Measurements from ENCODE around the gene S100A3. TPM values are rescaled to one million over a fixed set of nuclear protein-coding genes. Genes with fewer than 3 reads are reported as not detected.

S100A3 gene
- polyA plus RNA-seq, 3 donors, result 0.31 to 0.54 TPM; not detected in 1

DNA sequence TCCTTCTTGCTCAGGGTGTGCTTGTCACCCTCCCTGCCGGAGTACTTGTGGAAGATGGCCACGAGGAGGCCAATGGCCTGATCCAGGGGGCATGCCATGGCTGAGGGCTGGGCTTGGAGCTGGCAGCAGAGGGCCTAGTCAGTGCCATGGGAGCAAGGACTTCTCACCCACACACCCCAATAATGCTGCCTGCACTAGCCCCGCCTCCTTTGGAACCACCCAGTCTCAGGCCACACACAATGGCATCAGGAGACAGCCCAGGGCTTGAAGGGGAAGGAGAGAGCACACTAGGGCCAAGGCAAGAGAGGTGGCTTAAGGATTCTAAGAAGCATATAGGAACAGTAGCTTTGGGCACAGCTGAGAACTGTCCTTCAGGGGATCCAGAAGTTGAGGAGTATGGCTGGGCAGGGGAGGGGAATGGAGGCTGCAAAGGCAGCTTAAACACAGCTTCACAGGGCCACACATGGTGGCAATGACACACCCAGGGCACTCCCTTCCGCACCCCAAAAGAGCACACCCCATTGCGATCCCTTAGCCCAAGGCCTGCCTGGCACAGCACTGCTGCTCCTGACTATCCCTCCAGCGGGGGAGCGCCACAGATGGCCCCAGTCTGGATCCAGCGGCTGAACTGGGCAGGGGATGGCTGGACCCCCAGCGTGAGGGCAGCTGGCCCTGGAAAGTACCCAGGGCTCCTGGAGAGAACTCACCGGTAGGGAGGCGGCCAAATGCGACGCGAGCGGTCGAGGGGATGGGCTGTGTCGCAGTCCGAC is 13.6 kb downstream of the S100A3 start, which contains the start of gene S100A6:
Gene S100A6 (minus strand): TSS at position 750 of the 770 bp plus-strand sequence. CDS start 652 bp downstream, at position 98.
- peaks cover 0 to 2% (median 0%) of the 10 kb centered on the region in 3 donors for H3K27me3 Mint-ChIP-seq (ENCODE audit: low read depth in 3 of 3)
- DNase-seq, result peak; percentile 63 to 66 (median 66)
- intact Hi-C loops (cut with micrococcal nuclease), result no loop called here
- peaks cover 75% of the 10 kb centered on the region for H3K4me1 Mint-ChIP-seq
- Histone ChIP-seq H2AFZ (ENCODE audit: insufficient read depth, low read depth, low read length, poor library complexity, severe bottlenecking) (peak within 1 kb of the TSS; percentile 40), H3K4me3 (replicated peaks in 1 of 3; ENCODE audit: low read depth in 2 of 3, low read length in 3 of 3) (peak within 1 kb of the TSS; percentile 70 to 91 (median 84)), H4K20me1 (ENCODE audit: insufficient read depth, low read length) (peaks cover 30% of the 10 kb centered on the region), H3K4me2 (replicated peaks; ENCODE audit: extremely low read depth, low read length, poor library complexity, severe bottlenecking) (peak within 1 kb of the TSS; percentile 98), H3K27ac (ENCODE audit: low read depth in 1 of 2, low read length in 2 of 2) (peak within 1 kb of the TSS; percentile 96 to 98), H3K9ac (ENCODE audit: insufficient read depth, low read length, poor library complexity, severe bottlenecking) (peak within 1 kb of the TSS; percentile 93), H3K4me1 (ENCODE audit: control insufficient read depth in 1 of 2, insufficient read depth in 2 of 2, low read length in 2 of 2) (peaks cover 64 to 77% of the 10 kb centered on the region in 2 donors), H3K79me2 (ENCODE audit: insufficient read depth, low read length) (peaks cover 47% of the 10 kb centered on the region), H3K27me3 (ENCODE audit: control insufficient read depth in 2 of 2, insufficient read depth in 2 of 2, low read length in 2 of 2) (no peaks in the 10 kb centered on the region), H3K9me3 (replicated peaks in 1 of 2; ENCODE audit: control insufficient read depth in 1 of 2, insufficient read depth in 1 of 2, low read length in 2 of 2) (no peaks in the 10 kb centered on the region), H3K36me3 (replicated peaks in 1 of 2; ENCODE audit: control insufficient read depth in 1 of 2, insufficient read depth in 2 of 2, low read length in 2 of 2) (peaks cover 6 to 10% of the 10 kb centered on the region in 2 donors)
- TF ChIP-seq, protein P1, sequence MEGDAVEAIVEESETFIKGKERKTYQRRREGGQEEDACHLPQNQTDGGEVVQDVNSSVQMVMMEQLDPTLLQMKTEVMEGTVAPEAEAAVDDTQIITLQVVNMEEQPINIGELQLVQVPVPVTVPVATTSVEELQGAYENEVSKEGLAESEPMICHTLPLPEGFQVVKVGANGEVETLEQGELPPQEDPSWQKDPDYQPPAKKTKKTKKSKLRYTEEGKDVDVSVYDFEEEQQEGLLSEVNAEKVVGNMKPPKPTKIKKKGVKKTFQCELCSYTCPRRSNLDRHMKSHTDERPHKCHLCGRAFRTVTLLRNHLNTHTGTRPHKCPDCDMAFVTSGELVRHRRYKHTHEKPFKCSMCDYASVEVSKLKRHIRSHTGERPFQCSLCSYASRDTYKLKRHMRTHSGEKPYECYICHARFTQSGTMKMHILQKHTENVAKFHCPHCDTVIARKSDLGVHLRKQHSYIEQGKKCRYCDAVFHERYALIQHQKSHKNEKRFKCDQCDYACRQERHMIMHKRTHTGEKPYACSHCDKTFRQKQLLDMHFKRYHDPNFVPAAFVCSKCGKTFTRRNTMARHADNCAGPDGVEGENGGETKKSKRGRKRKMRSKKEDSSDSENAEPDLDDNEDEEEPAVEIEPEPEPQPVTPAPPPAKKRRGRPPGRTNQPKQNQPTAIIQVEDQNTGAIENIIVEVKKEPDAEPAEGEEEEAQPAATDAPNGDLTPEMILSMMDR (IDR thresholded peaks at IDR 0.05), result no peak
- peaks cover 28 to 41% of the 10 kb centered on the region in 2 donors for H3K36me3 Mint-ChIP-seq
- peaks cover 0 to 1% (median 0%) of the 10 kb centered on the region in 7 donors for H3K9me3 Mint-ChIP-seq
- H3K27ac Mint-ChIP-seq, result peak within 1 kb of the TSS; percentile 96 to 99 (median 97)
- 0% methylated on average over 15 of the region's 18 CpGs for WGBS (ENCODE audit: insufficient coverage)
- H3K4me3 Mint-ChIP-seq, result peak within 1 kb of the TSS; percentile 93 to 97

DNA sequence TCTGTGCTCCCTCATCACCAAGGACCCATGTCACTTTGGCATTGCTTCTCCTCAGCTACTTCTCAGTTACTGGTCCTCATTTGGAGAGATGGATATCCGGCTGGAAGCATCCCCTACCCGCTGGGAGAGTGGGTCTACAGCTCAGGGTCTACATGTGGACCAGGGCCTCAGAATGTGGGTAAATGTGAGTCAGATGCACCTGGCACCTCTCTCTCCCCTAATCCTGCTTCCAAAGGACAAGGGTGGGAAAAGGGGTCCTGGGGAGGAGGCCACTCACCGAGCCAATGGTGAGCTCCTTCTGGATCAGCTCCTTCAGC is 14.2 kb downstream of the S100A3 start:
- Histone ChIP-seq H3K27ac (ENCODE audit: low read depth in 1 of 2, low read length in 2 of 2) (peak overlapping the region; percentile 96 to 98), H3K9ac (ENCODE audit: insufficient read depth, low read length, poor library complexity, severe bottlenecking) (peak overlapping the region; percentile 93), H3K4me2 (replicated peaks; ENCODE audit: extremely low read depth, low read length, poor library complexity, severe bottlenecking) (peak overlapping the region; percentile 98), H3K4me1 (ENCODE audit: control insufficient read depth in 1 of 2, insufficient read depth in 2 of 2, low read length in 2 of 2) (peaks cover 58 to 72% of the 10 kb centered on the region in 2 donors), H3K79me2 (ENCODE audit: insufficient read depth, low read length) (peaks cover 47% of the 10 kb centered on the region), H3K27me3 (ENCODE audit: control insufficient read depth in 2 of 2, insufficient read depth in 2 of 2, low read length in 2 of 2) (no peaks in the 10 kb centered on the region), H3K9me3 (replicated peaks in 1 of 2; ENCODE audit: control insufficient read depth in 1 of 2, insufficient read depth in 1 of 2, low read length in 2 of 2) (no peaks in the 10 kb centered on the region), H2AFZ (ENCODE audit: insufficient read depth, low read depth, low read length, poor library complexity, severe bottlenecking) (no peak overlapping the region), H4K20me1 (ENCODE audit: insufficient read depth, low read length) (peaks cover 30% of the 10 kb centered on the region), H3K36me3 (replicated peaks in 1 of 2; ENCODE audit: control insufficient read depth in 1 of 2, insufficient read depth in 2 of 2, low read length in 2 of 2) (peaks cover 6 to 10% of the 10 kb centered on the region in 2 donors), H3K4me3 (replicated peaks in 1 of 3; ENCODE audit: low read depth in 2 of 3, low read length in 3 of 3) (peak overlapping the region; percentile 70 to 91 (median 84))
- Mint-ChIP-seq H3K4me3 (peak overlapping the region; percentile 93 to 97), H3K4me1 (peaks cover 70% of the 10 kb centered on the region), H3K9me3 (peaks cover 0 to 1% (median 0%) of the 10 kb centered on the region in 7 donors), H3K27ac (peak overlapping the region; percentile 94 to 99 (median 96)), H3K27me3 (ENCODE audit: low read depth in 3 of 3) (peaks cover 0 to 2% (median 0%) of the 10 kb centered on the region in 3 donors), H3K36me3 (peaks cover 24 to 40% of the 10 kb centered on the region in 2 donors)
- 83% methylated on average over 2 of the region's 3 CpGs for WGBS (ENCODE audit: insufficient coverage)
- intact Hi-C loops (cut with micrococcal nuclease), result loop anchor here (5.0 kb wide), 1 partner anchor 97 kb away; the partner anchor contains the start of gene CHTOP (in 2 of the 2)
- TF ChIP-seq, protein P1 (IDR thresholded peaks at IDR 0.05), result no peak
- no peak for DNase-seq
